ENCODE measurements around the gene ARMC6. TPM values are rescaled to one million over a fixed set of nuclear protein-coding genes. Genes with fewer than 3 reads are reported as not detected.
A peak's percentile ranks its signal among the peaks of the same experiment; 100 is the strongest.

Gene ARMC6
- total and polyA plus RNA-seq, 4 donors, result 23.5 to 33.3 (median 32.2) TPM

GRCh38 chr19:18991468-18991867 lies 41.9 kb upstream of the ARMC6 start:
- DNase-seq (no peak), ATAC-seq (ENCODE audit: insufficient read depth, low FRiP score) (no peak)
- Histone ChIP-seq H3K27me3 (ENCODE audit: control insufficient read depth in 3 of 3, insufficient read depth in 3 of 3, low read length in 2 of 3) (no peaks in the 10 kb centered on the region), H3K27ac (ENCODE audit: low read depth in 1 of 2, low read length in 1 of 2) (no peak overlapping the region), H3K4me3 (no peak overlapping the region), H3K4me1 (ENCODE audit: control insufficient read depth in 5 of 5, insufficient read depth in 5 of 5, low read length in 5 of 5) (peaks cover 0 to 51% (median 24%) of the 10 kb centered on the region in 5 donors), H3K36me3 (ENCODE audit: control insufficient read depth in 4 of 4, insufficient read depth in 4 of 4, low read length in 4 of 4) (peaks cover 7 to 37% (median 9%) of the 10 kb centered on the region in 4 donors), H3K9me3 (ENCODE audit: control insufficient read depth in 4 of 4, insufficient read depth in 3 of 4, low read length in 3 of 4) (no peaks in the 10 kb centered on the region), H3K9ac (ENCODE audit: insufficient read depth in 1 of 2, low read length in 2 of 2) (no peak overlapping the region)
- WGBS, 2 donors, result 97% methylated on average over 14 of the region's 14 CpGs
- no peak for TF ChIP-seq CTCF (IDR thresholded peaks at IDR 0.05; ENCODE audit: control extremely low read depth, extremely low read depth)

- ATAC-seq (ENCODE audit: insufficient read depth, low FRiP score) (no peak), DNase-seq (peak in 1 of 3 donors; percentile 31)
- Histone ChIP-seq H3K4me1 (ENCODE audit: control insufficient read depth in 5 of 5, insufficient read depth in 5 of 5, low read length in 5 of 5) (peaks cover 0 to 49% (median 24%) of the 10 kb centered on the region in 5 donors), H3K36me3 (ENCODE audit: control insufficient read depth in 4 of 4, insufficient read depth in 4 of 4, low read length in 4 of 4) (peaks cover 7 to 41% (median 13%) of the 10 kb centered on the region in 4 donors), H3K27me3 (ENCODE audit: control insufficient read depth in 3 of 3, insufficient read depth in 3 of 3, low read length in 2 of 3) (no peaks in the 10 kb centered on the region), H3K27ac (ENCODE audit: low read depth in 1 of 2, low read length in 1 of 2) (no peak overlapping the region), H3K9me3 (ENCODE audit: control insufficient read depth in 4 of 4, insufficient read depth in 3 of 4, low read length in 3 of 4) (no peaks in the 10 kb centered on the region), H3K4me3 (no peak overlapping the region), H3K9ac (ENCODE audit: insufficient read depth in 1 of 2, low read length in 2 of 2) (peak overlapping the region in 1 of 2 donors; percentile 61)
- TF ChIP-seq CTCF (IDR thresholded peaks at IDR 0.05; ENCODE audit: control extremely low read depth, extremely low read depth), result no peak
- 90 to 95% methylated on average over 8 of the region's 8 CpGs for WGBS, 2 donors
Observed at GRCh38 chr19:18992696-18993095, 40.7 kb upstream of the ARMC6 start.

- DNase-seq (peak in 2 of 3 donors; percentile 61 to 83), ATAC-seq (ENCODE audit: insufficient read depth, low FRiP score) (no peak)
- TF ChIP-seq CTCF (IDR thresholded peaks at IDR 0.05; ENCODE audit: control extremely low read depth, extremely low read depth), result no peak
- Histone ChIP-seq H3K4me1 (ENCODE audit: control insufficient read depth in 5 of 5, insufficient read depth in 5 of 5, low read length in 5 of 5) (peaks cover 0 to 49% (median 24%) of the 10 kb centered on the region in 5 donors), H3K27me3 (ENCODE audit: control insufficient read depth in 3 of 3, insufficient read depth in 3 of 3, low read length in 2 of 3) (no peaks in the 10 kb centered on the region), H3K9ac (ENCODE audit: insufficient read depth in 1 of 2, low read length in 2 of 2) (peak overlapping the region in 1 of 2 donors; percentile 61), H3K4me3 (no peak overlapping the region), H3K27ac (ENCODE audit: low read depth in 1 of 2, low read length in 1 of 2) (no peak overlapping the region), H3K36me3 (ENCODE audit: control insufficient read depth in 4 of 4, insufficient read depth in 4 of 4, low read length in 4 of 4) (peaks cover 7 to 41% (median 13%) of the 10 kb centered on the region in 4 donors), H3K9me3 (ENCODE audit: control insufficient read depth in 4 of 4, insufficient read depth in 3 of 4, low read length in 3 of 4) (no peaks in the 10 kb centered on the region)
- WGBS, 2 donors, result 80 to 85% methylated on average over 10 of the region's 10 CpGs
Observed at GRCh38 chr19:18993115-18993514, 40.3 kb upstream of the ARMC6 start.

GRCh38 chr19:18995804-18996241 lies 37.6 kb upstream of the ARMC6 start:
- H3K27me3 ChIP-seq (ENCODE audit: control insufficient read depth in 3 of 3, insufficient read depth in 3 of 3, low read length in 2 of 3), result no peaks in the 10 kb centered on the region
- WGBS, 2 donors, result 70 to 90% methylated on average over 5 of the region's 5 CpGs
- H3K9me3 ChIP-seq (ENCODE audit: control insufficient read depth in 4 of 4, insufficient read depth in 3 of 4, low read length in 3 of 4), result no peaks in the 10 kb centered on the region
- DNase-seq (peak; percentile 95 to 97 (median 96)), ATAC-seq (ENCODE audit: insufficient read depth, low FRiP score) (peak; percentile 84)
- H3K27ac ChIP-seq (ENCODE audit: low read depth in 1 of 2, low read length in 1 of 2), result no peak overlapping the region
- TF ChIP-seq CTCF (IDR thresholded peaks at IDR 0.05; ENCODE audit: control extremely low read depth, extremely low read depth), result peak; percentile 25
- H3K4me3 ChIP-seq, result no peak overlapping the region
- peaks cover 7 to 53% (median 18%) of the 10 kb centered on the region in 4 donors for H3K36me3 ChIP-seq (ENCODE audit: control insufficient read depth in 4 of 4, insufficient read depth in 4 of 4, low read length in 4 of 4)
- H3K4me1 ChIP-seq (ENCODE audit: control insufficient read depth in 5 of 5, insufficient read depth in 5 of 5, low read length in 5 of 5), result peaks cover 0 to 38% (median 16%) of the 10 kb centered on the region in 5 donors
- no peak overlapping the region for H3K9ac ChIP-seq (ENCODE audit: insufficient read depth in 1 of 2, low read length in 2 of 2)

Measured in lung (tissue), 12 donors.